Common myeloid progenitor, CD34-positive (primary cell): ENCODE results near the gene DOCK4.

Experiments used
- CTCF ChIA-PET: fragments of 350-600 bp; sonication (Branson Sonifier 250); formaldehyde crosslinking; loops from one replicate; lab custom pipeline; 2021; ENCODE audit warnings: antibody characterized with exemption; lab: Charles Lee
- POLR2A ChIA-PET: fragments of 350-600 bp; sonication (Branson Sonifier 250); formaldehyde crosslinking; loops from one replicate; lab custom pipeline; 2021; ENCODE audit warnings: antibody characterized with exemption; lab: Charles Lee
- DNase-seq, 3 donors: peaks; one replicate each; pipeline versions ENCODE4 v3.0.0 to v3.0.0-alpha.2; 2013
- H3K27ac ChIP-seq, 2 experiments: 1 replicate in 1 of 2; 2 replicates in 1 of 2; pipeline ENCODE4 v1.7.0; 2013; ENCODE audit warnings: inconsistent platforms in 2 of 2, low read length in 2 of 2, mild to moderate bottlenecking in 2 of 2, low read depth in 1 of 2, moderate library complexity in 1 of 2; ENCODE audit not compliant: severe bottlenecking in 2 of 2, insufficient read depth in 1 of 2, poor library complexity in 1 of 2
- H3K27me3 ChIP-seq, 5 experiments: replicated peaks in 2 of 5; 1 replicate in 3 of 5; 2 replicates in 2 of 5; pipeline versions ENCODE4 v1.6.1 to v1.7.0; 2013; ENCODE audit warnings: low read length in 4 of 5, mild to moderate bottlenecking in 2 of 5, moderate library complexity in 2 of 5, inconsistent platforms in 1 of 5; ENCODE audit not compliant: insufficient read depth in 5 of 5, control insufficient read depth in 4 of 5
- H3K36me3 ChIP-seq, 4 experiments: 1 replicate in 2 of 4; 2 replicates in 2 of 4; pipeline versions ENCODE4 v1.6.1 to v1.7.0; 2013; ENCODE audit warnings: low read length in 3 of 4, control low read depth in 1 of 4, mild to moderate bottlenecking in 1 of 4; ENCODE audit not compliant: control insufficient read depth in 4 of 4, insufficient read depth in 4 of 4
- H3K4me1 ChIP-seq, 4 experiments: 1 replicate in 3 of 4; 2 replicates in 1 of 4; pipeline versions ENCODE4 v1.6.1 to v1.7.1; 2013; ENCODE audit warnings: low read length in 3 of 4, mild to moderate bottlenecking in 3 of 4, control low read depth in 1 of 4, inconsistent platforms in 1 of 4, moderate library complexity in 1 of 4; ENCODE audit not compliant: control insufficient read depth in 4 of 4, insufficient read depth in 4 of 4; ENCODE audit errors: control extremely low read depth in 1 of 4
- H3K4me3 ChIP-seq, 7 experiments: 1 replicate in 4 of 7; 2 replicates in 3 of 7; pipeline versions ENCODE4 v1.5.1 to v1.7.0; 2013; ENCODE audit warnings: mild to moderate bottlenecking in 7 of 7, low read length in 6 of 7, moderate library complexity in 6 of 7, inconsistent platforms in 2 of 7, low read depth in 2 of 7, control low read depth in 1 of 7; ENCODE audit not compliant: insufficient read depth in 4 of 7, control insufficient read depth in 1 of 7; ENCODE audit errors: extremely low read depth in 1 of 7
- H3K9me3 ChIP-seq, 5 experiments: 1 replicate in 4 of 5; 2 replicates in 1 of 5; pipeline versions ENCODE4 v1.6.1 to v1.7.1; 2013; ENCODE audit warnings: low read length in 4 of 5, mild to moderate bottlenecking in 2 of 5, inconsistent platforms in 1 of 5, low read depth in 1 of 5, moderate library complexity in 1 of 5; ENCODE audit not compliant: control insufficient read depth in 4 of 5, insufficient read depth in 2 of 5; ENCODE audit errors: control extremely low read depth in 1 of 5
- WGBS: methylation state at CpG from one replicate; pipeline ENCODE4 v1.1.5; 2013; ENCODE audit not compliant: insufficient coverage; 5-methylcytosine and 5-hydroxymethylcytosine counted together

The DOCK4 gene

DNA sequence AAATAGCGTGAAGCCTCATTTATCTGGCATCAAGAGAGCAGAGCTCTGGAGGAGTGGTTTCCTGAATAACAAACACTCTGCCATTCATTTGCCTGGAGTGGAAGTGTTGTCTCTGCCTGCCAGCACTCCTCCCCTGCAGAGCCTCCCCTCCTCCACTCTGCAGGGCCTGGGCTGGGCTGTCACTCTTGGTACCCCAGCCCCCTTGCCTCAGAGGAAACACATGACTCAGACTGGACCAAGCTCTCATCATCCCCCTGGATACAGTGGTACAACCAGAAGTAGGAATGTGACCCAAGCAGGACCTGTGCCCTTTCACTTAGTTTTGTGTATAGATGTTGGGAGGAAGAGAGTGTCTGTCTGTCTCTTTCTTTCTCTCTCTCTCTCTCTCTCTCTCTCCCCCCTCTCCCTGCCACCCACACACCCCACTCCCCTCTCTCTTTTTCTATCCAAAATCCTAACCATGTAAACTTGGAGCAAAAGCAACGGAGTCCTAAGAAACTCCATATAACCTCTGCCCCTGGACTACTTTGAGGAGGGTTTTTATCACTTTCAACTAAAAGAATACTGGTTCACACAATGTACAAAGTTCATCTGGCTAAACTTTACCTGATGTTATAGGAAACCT, 43.9 kb downstream of the DOCK4 start:
- DNase-seq = peak in 2 of 3 donors; percentile 34 to 42
- Histone ChIP-seq H3K36me3 (no peaks in the 10 kb centered on the region), H3K4me3 (no peak overlapping the region), H3K9me3 (no peaks in the 10 kb centered on the region), H3K27ac (no peak overlapping the region), H3K4me1 (peaks cover 9 to 46% (median 31%) of the 10 kb centered on the region in 4 experiments), H3K27me3 (no peaks in the 10 kb centered on the region)
- 0% methylated on average over 1 of the region's 2 CpGs for WGBS
- CTCF ChIA-PET = interaction anchor here (0.6 to 1.7 kb wide), 3 partner anchors 17 to 410 kb away, joined by 3 read pairs; no protein-coding TSS in a partner anchor
- POLR2A ChIA-PET = no interaction called here

DNA sequence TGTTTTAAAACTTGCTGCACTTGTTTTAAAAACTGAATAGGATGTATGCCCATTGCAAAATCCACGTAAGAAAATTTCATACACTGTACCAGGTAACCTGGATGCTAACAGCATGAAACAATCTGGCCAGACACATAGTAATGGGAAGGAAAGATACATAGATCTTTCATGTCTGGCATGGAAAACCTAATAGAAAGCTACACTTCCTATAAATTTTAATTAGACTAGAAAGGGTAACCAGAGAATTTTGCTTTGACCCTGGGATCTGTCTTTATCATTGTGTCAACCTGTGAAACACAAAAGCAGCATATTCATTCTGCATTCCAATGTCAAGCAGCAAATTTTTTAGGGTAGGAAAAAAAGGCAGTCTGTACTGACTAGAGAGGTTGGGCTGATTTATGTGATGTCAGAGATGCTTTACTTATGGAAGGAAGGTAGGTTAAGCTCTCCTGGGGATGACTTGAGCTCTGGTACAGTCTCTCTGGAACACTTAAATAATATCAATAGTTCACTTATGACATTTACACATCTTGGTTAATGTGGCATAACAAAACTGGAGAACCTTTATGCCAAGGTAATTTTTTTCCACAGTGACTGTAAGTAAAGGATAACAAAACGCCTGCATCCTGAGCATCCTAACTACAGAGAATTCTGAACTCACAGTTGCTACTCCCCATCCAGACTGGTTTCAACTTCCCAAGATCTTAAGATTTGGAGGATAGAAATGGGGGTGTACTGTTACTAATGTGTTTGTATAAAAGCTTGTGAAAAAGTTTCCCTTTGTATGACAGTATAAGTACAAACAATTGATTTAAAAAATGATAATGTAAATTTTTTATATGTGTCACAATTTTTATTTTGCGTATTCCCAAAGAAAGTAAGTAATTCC, 44.7 kb downstream of the DOCK4 start:
- Histone ChIP-seq H3K4me3 (no peak overlapping the region), H3K27me3 (no peaks in the 10 kb centered on the region), H3K36me3 (no peaks in the 10 kb centered on the region), H3K4me1 (peaks cover 9 to 52% (median 36%) of the 10 kb centered on the region in 4 experiments), H3K27ac (no peak overlapping the region), H3K9me3 (no peaks in the 10 kb centered on the region)
- POLR2A ChIA-PET = no interaction called here
- WGBS = 20% methylated on average over 1 of the region's 3 CpGs
- no peak for DNase-seq
- CTCF ChIA-PET = interaction anchor here (0.9 to 2.0 kb wide), 4 partner anchors 12 to 425 kb away, joined by 3 to 6 read pairs (median 3); no protein-coding TSS in a partner anchor

- CTCF ChIA-PET = interaction anchor here (1.1 to 2.0 kb wide), 2 partner anchors 13 to 35 kb away, joined by 3 to 6 read pairs; no protein-coding TSS in a partner anchor
- no peaks in the 10 kb centered on the region for H3K27me3 ChIP-seq
- WGBS = 88% methylated on average over 5 of the region's 7 CpGs
- H3K36me3 ChIP-seq = no peaks in the 10 kb centered on the region
- no peak overlapping the region for H3K27ac ChIP-seq
- POLR2A ChIA-PET = no interaction called here
- no peak overlapping the region for H3K4me3 ChIP-seq
- DNase-seq = no peak
- peaks cover 9 to 54% (median 37%) of the 10 kb centered on the region in 4 experiments for H3K4me1 ChIP-seq
- H3K9me3 ChIP-seq = no peaks in the 10 kb centered on the region
These were observed 45.4 kb downstream of the DOCK4 start for GRCh38 chr7:112160771-112161150.

- no peak overlapping the region for H3K27ac ChIP-seq
- ChIA-PET POLR2A (no interaction called here), CTCF (interaction anchor here (1.1 to 2.0 kb wide), 2 partner anchors 13 to 35 kb away, joined by 3 to 6 read pairs; no protein-coding TSS in a partner anchor)
- no peaks in the 10 kb centered on the region for H3K36me3 ChIP-seq
- H3K4me3 ChIP-seq = no peak overlapping the region
- 75% methylated on average over 1 of the region's 2 CpGs for WGBS
- peaks cover 9 to 54% (median 37%) of the 10 kb centered on the region in 4 experiments for H3K4me1 ChIP-seq
- no peaks in the 10 kb centered on the region for H3K27me3 ChIP-seq
- peak in 2 of 3 donors; percentile 13 to 31 for DNase-seq
- no peaks in the 10 kb centered on the region for H3K9me3 ChIP-seq
These were observed 45.9 kb downstream of the DOCK4 start for GRCh38 chr7:112160130-112160770.

GRCh38 chr7:112159351-112159750, 46.8 kb downstream of the DOCK4 start:
- H3K9me3 ChIP-seq = no peaks in the 10 kb centered on the region
- peak overlapping the region in 1 of 2 experiments; percentile 2 for H3K27ac ChIP-seq
- H3K4me1 ChIP-seq = peaks cover 9 to 59% (median 39%) of the 10 kb centered on the region in 4 experiments
- H3K4me3 ChIP-seq = peak overlapping the region in 1 of 7 experiments; percentile 11
- CTCF ChIA-PET = interaction anchor here (2.0 kb wide), 1 partner anchor 14 kb away, joined by 6 read pairs; no protein-coding TSS in a partner anchor
- WGBS = 26% methylated on average over 7 of the region's 8 CpGs
- no peaks in the 10 kb centered on the region for H3K36me3 ChIP-seq
- no peaks in the 10 kb centered on the region for H3K27me3 ChIP-seq
- POLR2A ChIA-PET = no interaction called here
- DNase-seq = peak; percentile 45 to 84 (median 75)

DNA sequence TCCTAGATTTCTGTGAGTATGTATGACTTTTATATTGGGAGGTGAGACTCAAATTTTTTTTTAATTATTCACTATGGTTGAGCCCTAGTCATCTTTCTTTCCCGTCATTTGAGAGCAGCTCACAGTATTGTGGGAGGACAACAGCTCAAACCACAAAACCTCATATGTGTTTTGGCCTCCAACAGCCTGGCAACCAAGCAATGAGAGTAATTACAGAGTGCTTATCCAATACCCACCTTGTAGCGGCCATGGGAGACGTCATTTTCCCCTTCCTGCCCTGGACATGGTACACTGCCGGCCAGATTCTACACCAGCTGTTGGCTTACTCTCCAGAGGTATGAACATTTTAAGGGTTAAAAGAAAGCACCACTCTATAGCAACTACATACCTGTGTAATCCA, 49.1 kb downstream of the DOCK4 start:
- Histone ChIP-seq H3K4me1 (peaks cover 9 to 59% (median 37%) of the 10 kb centered on the region in 4 experiments), H3K27me3 (no peaks in the 10 kb centered on the region), H3K36me3 (no peaks in the 10 kb centered on the region), H3K9me3 (no peaks in the 10 kb centered on the region), H3K27ac (peak overlapping the region in 1 of 2 experiments; percentile 43), H3K4me3 (no peak overlapping the region)
- WGBS = 5% methylated on average over 3 of the region's 4 CpGs
- POLR2A ChIA-PET = no interaction called here
- DNase-seq = peak; percentile 91 to 96 (median 96)
- CTCF ChIA-PET = interaction anchor here (0.9 to 1.3 kb wide), 3 partner anchors 9 to 47 kb away, joined by 3 to 4 read pairs (median 3); no protein-coding TSS in a partner anchor
